ENCODE results near the gene PARN.
A peak's percentile ranks its signal among the peaks of the same experiment; 100 is the strongest.

Gene PARN

GRCh38 chr16:14527411-14528044 lies 102.5 kb downstream of the PARN start:
- no peak for DNase-seq

- DNase-seq, result no peak
These were observed 104.5 kb downstream of the PARN start for GRCh38 chr16:14525596-14525995.

GRCh38 chr16:14524979-14525378 lies 105.1 kb downstream of the PARN start:
- no peak for DNase-seq

- DNase-seq, result no peak
These were observed 106.4 kb downstream of the PARN start for GRCh38 chr16:14523632-14524031.

- no peak for DNase-seq
These were observed 107.4 kb downstream of the PARN start for GRCh38 chr16:14522671-14523070.

GRCh38 chr16:14520753-14521152 lies 109.3 kb downstream of the PARN start:
- DNase-seq, result no peak

GRCh38 chr16:14514967-14515366 lies 115.1 kb downstream of the PARN start:
- DNase-seq, result no peak

- DNase-seq, result no peak
These were observed 116.5 kb downstream of the PARN start for GRCh38 chr16:14513389-14514107.

- no peak for DNase-seq
These were observed 118.3 kb downstream of the PARN start for GRCh38 chr16:14511800-14512135.

GRCh38 chr16:14510939-14511799 lies 118.9 kb downstream of the PARN start:
- DNase-seq, result no peak

GRCh38 chr16:14510581-14510938 lies 119.5 kb downstream of the PARN start:
- DNase-seq, result no peak

GRCh38 chr16:14509675-14510132 lies 120.4 kb downstream of the PARN start:
- no peak for DNase-seq

- DNase-seq, result no peak
These were observed 121.0 kb downstream of the PARN start for GRCh38 chr16:14509055-14509454.

GRCh38 chr16:14505846-14506245 lies 124.2 kb downstream of the PARN start:
- no peak for DNase-seq

GRCh38 chr16:14502932-14503741 lies 126.9 kb downstream of the PARN start:
- DNase-seq, result no peak

GRCh38 chr16:14502256-14502875 lies 127.7 kb downstream of the PARN start:
- DNase-seq, result no peak

GRCh38 chr16:14501331-14502255 lies 128.5 kb downstream of the PARN start:
- peak; percentile 16 for DNase-seq

GRCh38 chr16:14500791-14501190 lies 129.3 kb downstream of the PARN start:
- no peak for DNase-seq

- no peak for DNase-seq
These were observed 130.9 kb downstream of the PARN start for GRCh38 chr16:14499110-14499509.

- no peak for DNase-seq
These were observed 132.6 kb downstream of the PARN start for GRCh38 chr16:14497245-14498082.
